GM23248 (cell line): Measurements from ENCODE around the gene PUM1. TPM values are rescaled to one million over a fixed set of nuclear protein-coding genes. Genes with fewer than 3 reads are reported as not detected.

Source experiments
- DNase-seq: peaks from one replicate; pipeline ENCODE4 v3.0.0-alpha.2; 2015
- H2AFZ ChIP-seq: fragments of 200-600 bp; sonication (generic); 2 replicates; pipeline ENCODE4 v1.6.1; 2016; ENCODE audit warnings: antibody characterized with exemption
- H3F3A ChIP-seq: fragments of 200-600 bp; sonication (generic); 2 replicates; pipeline ENCODE4 v1.6.1; 2016; ENCODE audit warnings: mild to moderate bottlenecking, antibody characterized with exemption, mixed run types; ENCODE audit not compliant: insufficient read depth
- H3K27ac ChIP-seq: fragments of 200-600 bp; sonication (generic); 2 replicates; pipeline ENCODE4 v1.5.1; 2016; ENCODE audit warnings: mild to moderate bottlenecking
- H3K27me3 ChIP-seq: fragments of 200-600 bp; sonication (generic); replicated peaks from 2 replicates; pipeline ENCODE4 v1.6.1; 2016; ENCODE audit warnings: mild to moderate bottlenecking; ENCODE audit not compliant: insufficient read depth
- H3K36me3 ChIP-seq: fragments of 200-600 bp; sonication (generic); 2 replicates; pipeline ENCODE4 v1.6.1; 2016; ENCODE audit warnings: low read depth, mild to moderate bottlenecking
- H3K4me1 ChIP-seq: fragments of 200-600 bp; sonication (generic); 2 replicates; pipeline ENCODE4 v1.6.1; 2016; ENCODE audit warnings: mild to moderate bottlenecking; ENCODE audit not compliant: insufficient read depth
- H3K4me2 ChIP-seq: fragments of 200-600 bp; sonication (generic); one replicate; pipeline ENCODE4 v1.6.1; 2016; ENCODE audit warnings: mild to moderate bottlenecking; ENCODE audit not compliant: unreplicated experiment
- H3K4me3 ChIP-seq: fragments of 200-600 bp; sonication (generic); 2 replicates; pipeline ENCODE4 v1.5.1; 2016; ENCODE audit warnings: mild to moderate bottlenecking
- H3K79me2 ChIP-seq: fragments of 200-600 bp; sonication (generic); 2 replicates; pipeline ENCODE4 v1.6.1; 2016; ENCODE audit warnings: mild to moderate bottlenecking; ENCODE audit not compliant: insufficient read depth
- H3K9ac ChIP-seq: fragments of 200-600 bp; sonication (generic); 2 replicates; pipeline ENCODE4 v1.6.1; 2016; ENCODE audit warnings: mild to moderate bottlenecking
- H3K9me2 ChIP-seq: fragments of 200-600 bp; sonication (generic); 2 replicates; pipeline ENCODE4 v1.6.1; 2016; ENCODE audit warnings: mixed run types, mild to moderate bottlenecking, moderate library complexity; ENCODE audit not compliant: insufficient read depth
- H3K9me3 ChIP-seq: fragments of 200-600 bp; sonication (generic); one replicate; pipeline ENCODE4 v1.6.1; 2017; ENCODE audit warnings: low read depth
- H4K20me1 ChIP-seq: fragments of 200-600 bp; sonication (generic); 2 replicates; pipeline ENCODE4 v1.6.0; 2016; ENCODE audit not compliant: insufficient read depth
- EZH2 ChIP-seq: fragments of 200-600 bp; sonication (generic); IDR thresholded peaks from 2 replicates; pipeline ENCODE4 v1.6.1; 2018; ENCODE audit warnings: antibody characterized with exemption, mild to moderate bottlenecking; ENCODE audit not compliant: insufficient read depth, poor library complexity, severe bottlenecking
- EZH2phosphoT487 ChIP-seq: fragments of 200-600 bp; sonication (generic); IDR thresholded peaks from 2 replicates; pipeline ENCODE4 v1.6.1; 2018; ENCODE audit warnings: antibody characterized with exemption, moderate library complexity, mild to moderate bottlenecking, low read depth; ENCODE audit not compliant: insufficient read depth
- WGBS, 2 experiments: methylation state at CpG; one replicate each; pipeline ENCODE4 v1.1.6; 2015 to 2017; ENCODE audit warnings: low lambda C conversion rate in 2 of 2, low coverage in 1 of 2; ENCODE audit errors: missing lambda C conversion rate in 2 of 2; 5-methylcytosine and 5-hydroxymethylcytosine counted together
- in situ Hi-C: fragments of 300-500 bp; cut with MboI; formaldehyde crosslinking; loops from 2 replicates; pipeline ENCODE4 v1.15.0; 2020
- polyA plus RNA-seq: library from polyadenylated mRNA; unstranded; fragments of >200 nt; fragmentation: Nextera tagmentation; extraction: Ambion mirVana; gene quantifications from 2 replicates; pipeline ENCODE4 v1.2.1, GENCODE V29; 2016
- total RNA-seq: library from RNA; depleted of rRNA; stranded (reverse); fragments of >200 nt; shearing (Covaris generic); gene quantifications from 2 replicates; pipeline ENCODE4 v1.2.3, GENCODE V29; 2014

PUM1 gene
- total and polyA plus RNA-seq, 2 experiments from 2014 or later, result 46.3 to 49.5 TPM

- no peaks in the 10 kb centered on the region for H3K36me3 ChIP-seq
- H3K27ac ChIP-seq, result no peak overlapping the region
- H4K20me1 ChIP-seq, result no peaks in the 10 kb centered on the region
- H3K79me2 ChIP-seq, result peaks cover 8% of the 10 kb centered on the region; the same call in 1 of the 2 replicates
- TF ChIP-seq EZH2phosphoT487 (no peak), EZH2 (no peak)
- WGBS, 2 experiments, result 84 to 89% methylated on average over 4 to 6 of the region's 6 CpGs
- no peaks in the 10 kb centered on the region for H3K27me3 ChIP-seq
- DNase-seq, result no peak
- no peaks in the 10 kb centered on the region for H3K9me2 ChIP-seq
- no peak overlapping the region for H2AFZ ChIP-seq
- no peak overlapping the region for H3K4me3 ChIP-seq
- H3K4me1 ChIP-seq, result no peaks in the 10 kb centered on the region
- H3F3A ChIP-seq, result no peaks in the 10 kb centered on the region
- no peak overlapping the region for H3K9ac ChIP-seq
- H3K9me3 ChIP-seq, result no peaks in the 10 kb centered on the region
- in situ Hi-C loops, result no loop called here
- no peak overlapping the region for H3K4me2 ChIP-seq
Observed at GRCh38 chr1:30895944-30896660, 169.4 kb downstream of the PUM1 start.

GRCh38 chr1:30895382-30895943 lies 170.1 kb downstream of the PUM1 start:
- in situ Hi-C loops, result no loop called here
- no peaks in the 10 kb centered on the region for H3F3A ChIP-seq
- no peak overlapping the region for H3K4me2 ChIP-seq
- TF ChIP-seq EZH2phosphoT487 (no peak), EZH2 (no peak)
- no peak overlapping the region for H3K4me3 ChIP-seq
- no peaks in the 10 kb centered on the region for H3K36me3 ChIP-seq
- H3K27me3 ChIP-seq, result no peaks in the 10 kb centered on the region
- H3K9me3 ChIP-seq, result no peaks in the 10 kb centered on the region
- H2AFZ ChIP-seq, result no peak overlapping the region
- H3K27ac ChIP-seq, result no peak overlapping the region
- H3K4me1 ChIP-seq, result no peaks in the 10 kb centered on the region
- DNase-seq, result no peak
- WGBS, 2 experiments, result 70 to 90% methylated on average over 4 to 6 of the region's 6 CpGs
- H3K9ac ChIP-seq, result no peak overlapping the region
- no peaks in the 10 kb centered on the region for H3K9me2 ChIP-seq
- H3K79me2 ChIP-seq, result peaks cover 8% of the 10 kb centered on the region; the same call in 1 of the 2 replicates
- H4K20me1 ChIP-seq, result no peaks in the 10 kb centered on the region

- H3K36me3 ChIP-seq, result no peaks in the 10 kb centered on the region
- no peak for TF ChIP-seq EZH2
- H3K4me1 ChIP-seq, result no peaks in the 10 kb centered on the region
- no peak overlapping the region for H3K27ac ChIP-seq
- H2AFZ ChIP-seq, result no peak overlapping the region
- in situ Hi-C loops, result no loop called here
- H3K9ac ChIP-seq, result no peak overlapping the region
- H3K4me2 ChIP-seq, result no peak overlapping the region
- no peaks in the 10 kb centered on the region for H4K20me1 ChIP-seq
- H3K9me3 ChIP-seq, result no peaks in the 10 kb centered on the region
- H3K79me2 ChIP-seq, result peaks cover 12% of the 10 kb centered on the region
- H3K4me3 ChIP-seq, result no peak overlapping the region
- WGBS, 2 experiments, result 83 to 88% methylated on average over 6 to 7 of the region's 7 CpGs
- H3K27me3 ChIP-seq, result no peaks in the 10 kb centered on the region
- no peaks in the 10 kb centered on the region for H3F3A ChIP-seq
- H3K9me2 ChIP-seq, result no peaks in the 10 kb centered on the region
- no peak for DNase-seq
Observed at GRCh38 chr1:30894508-30894973, 171.0 kb downstream of the PUM1 start.

GRCh38 chr1:30893776-30894507 lies 171.6 kb downstream of the PUM1 start:
- DNase-seq, result no peak
- Histone ChIP-seq H4K20me1 (no peaks in the 10 kb centered on the region), H2AFZ (no peak overlapping the region), H3K36me3 (no peaks in the 10 kb centered on the region), H3K4me1 (peaks cover 2% of the 10 kb centered on the region), H3K4me3 (no peak overlapping the region), H3F3A (no peaks in the 10 kb centered on the region), H3K27me3 (no peaks in the 10 kb centered on the region), H3K4me2 (no peak overlapping the region), H3K79me2 (peaks cover 14% of the 10 kb centered on the region), H3K9ac (no peak overlapping the region), H3K9me3 (no peaks in the 10 kb centered on the region), H3K27ac (no peak overlapping the region), H3K9me2 (no peaks in the 10 kb centered on the region)
- WGBS, 2 experiments, result 88 to 92% methylated on average over 9 of the region's 9 CpGs
- in situ Hi-C loops, result no loop called here
- no peak for TF ChIP-seq EZH2
- TF ChIP-seq EZH2phosphoT487, result no peak
